ENCODE measurements around the gene GPC6. TPM values are rescaled to one million over a fixed set of nuclear protein-coding genes. Genes with fewer than 3 reads are reported as not detected.

Gene GPC6
- total and polyA plus RNA-seq, 2 donors (not counting 3 experiments of a cell fraction or from before 2014, with no cell fraction given), result 0.01 TPM; not detected in 1

DNA sequence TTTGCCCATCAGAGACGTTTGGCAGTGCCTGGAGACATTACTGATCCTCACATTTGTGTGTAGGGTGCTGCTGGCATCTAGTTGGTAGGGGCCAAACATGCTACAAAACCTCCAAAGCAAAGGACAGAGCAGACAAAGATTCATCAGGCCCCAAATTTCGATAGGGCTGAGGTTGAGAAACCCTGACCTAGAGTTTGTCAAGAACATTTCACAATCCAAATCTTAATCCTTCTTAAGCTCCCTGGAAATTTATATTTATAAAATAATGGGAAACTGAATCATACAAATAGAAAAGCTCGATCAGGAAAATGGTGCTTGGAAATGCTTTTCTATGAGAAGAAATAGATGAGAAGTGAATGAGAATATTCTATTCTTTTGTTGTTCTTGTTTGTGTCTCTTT is 979.3 kb downstream of the GPC6 start:
- no peak overlapping the region for H3K4me2 ChIP-seq (ENCODE audit: insufficient read depth, low read length)
- no peak for FAIRE-seq
- H3K9ac ChIP-seq (replicated peaks; ENCODE audit: extremely low read depth, insufficient read depth, low read length), result no peak overlapping the region
- ChIA-PET POLR2A (no interaction called here), CTCF (no interaction called here)
- H3K9me3 ChIP-seq (replicated peaks; ENCODE audit: control insufficient read depth, insufficient read depth, low read length), result no peaks in the 10 kb centered on the region
- H4K20me1 ChIP-seq (replicated peaks; ENCODE audit: control insufficient read depth, extremely low read depth, insufficient read depth, low read length), result no peaks in the 10 kb centered on the region
- DNase-seq (ENCODE audit: low read depth, low spot score), result no peak
- no peaks in the 10 kb centered on the region for H3K27me3 ChIP-seq (ENCODE audit: control insufficient read depth in 2 of 2, insufficient read depth in 2 of 2, low read length in 2 of 2)
- no peak overlapping the region for H2AFZ ChIP-seq (ENCODE audit: low read depth, low read length)
- H3K4me1 ChIP-seq (ENCODE audit: control insufficient read depth, extremely low read depth, insufficient read depth, low read length), result no peaks in the 10 kb centered on the region
- H3K9me1 ChIP-seq (replicated peaks; ENCODE audit: control insufficient read depth, extremely low read depth, insufficient read depth, low read length), result no peaks in the 10 kb centered on the region
- TF ChIP-seq, protein P1, sequence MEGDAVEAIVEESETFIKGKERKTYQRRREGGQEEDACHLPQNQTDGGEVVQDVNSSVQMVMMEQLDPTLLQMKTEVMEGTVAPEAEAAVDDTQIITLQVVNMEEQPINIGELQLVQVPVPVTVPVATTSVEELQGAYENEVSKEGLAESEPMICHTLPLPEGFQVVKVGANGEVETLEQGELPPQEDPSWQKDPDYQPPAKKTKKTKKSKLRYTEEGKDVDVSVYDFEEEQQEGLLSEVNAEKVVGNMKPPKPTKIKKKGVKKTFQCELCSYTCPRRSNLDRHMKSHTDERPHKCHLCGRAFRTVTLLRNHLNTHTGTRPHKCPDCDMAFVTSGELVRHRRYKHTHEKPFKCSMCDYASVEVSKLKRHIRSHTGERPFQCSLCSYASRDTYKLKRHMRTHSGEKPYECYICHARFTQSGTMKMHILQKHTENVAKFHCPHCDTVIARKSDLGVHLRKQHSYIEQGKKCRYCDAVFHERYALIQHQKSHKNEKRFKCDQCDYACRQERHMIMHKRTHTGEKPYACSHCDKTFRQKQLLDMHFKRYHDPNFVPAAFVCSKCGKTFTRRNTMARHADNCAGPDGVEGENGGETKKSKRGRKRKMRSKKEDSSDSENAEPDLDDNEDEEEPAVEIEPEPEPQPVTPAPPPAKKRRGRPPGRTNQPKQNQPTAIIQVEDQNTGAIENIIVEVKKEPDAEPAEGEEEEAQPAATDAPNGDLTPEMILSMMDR (IDR thresholded peaks at IDR 0.05; ENCODE audit: extremely low read depth in 1 of 2, insufficient read depth in 1 of 2, low read depth in 1 of 2, low read length in 2 of 2), result no peak
- TF ChIP-seq FOS (IDR thresholded peaks at IDR 0.05; ENCODE audit: borderline replicate concordance, insufficient read depth, low read length) (no peak), EZH2 (IDR thresholded peaks at IDR 0.05; ENCODE audit: borderline replicate concordance, low read depth, low read length, severe bottlenecking) (no peak), POLR2AphosphoS5 (IDR thresholded peaks at IDR 0.05; ENCODE audit: insufficient read depth, low read depth, low read length) (no peak), MYC (IDR thresholded peaks at IDR 0.05; ENCODE audit: low read depth, low read length) (no peak), POLR2A (IDR thresholded peaks at IDR 0.05; ENCODE audit: low read depth, low read length) (no peak), GATA2 (IDR thresholded peaks at IDR 0.05; ENCODE audit: insufficient read depth, insufficient read length, low read depth, low read length) (no peak), MAX (IDR thresholded peaks at IDR 0.05; ENCODE audit: insufficient read depth, insufficient read length) (no peak), JUN (IDR thresholded peaks at IDR 0.05; ENCODE audit: borderline replicate concordance, insufficient read depth, insufficient read length, low read depth) (no peak)
- H3K36me3 ChIP-seq (ENCODE audit: control insufficient read depth in 2 of 2, extremely low read depth in 1 of 2, insufficient read depth in 2 of 2, low read length in 2 of 2), result no peaks in the 10 kb centered on the region
- H3K4me3 ChIP-seq (replicated peaks in 1 of 3; ENCODE audit: insufficient read depth in 1 of 3, low read depth in 1 of 3, low read length in 3 of 3), result no peak overlapping the region
- intact Hi-C loops (cut with micrococcal nuclease), result no loop called here
- H3K27ac ChIP-seq (ENCODE audit: insufficient read depth, low read depth, low read length), result no peak overlapping the region
- H3K79me2 ChIP-seq (ENCODE audit: control insufficient read depth, insufficient read depth, low read length), result no peaks in the 10 kb centered on the region
- BruUV-seq (replicated peaks), result no TSS peak
- dilution Hi-C loops (cut with MboI; ENCODE audit: extremely low pct_ligation_motif_present, low sequenced_read_pairs), result no loop called here

Measured in endothelial cell of umbilical vein (primary cell).